ENCODE data around the gene COX7A2L. TPM values are rescaled to one million over a fixed set of nuclear protein-coding genes. Genes with fewer than 3 reads are reported as not detected.
"Not testable (repeated sequence)": the region's sequence is repeated elsewhere in the genome, so short reads cannot be mapped to it uniquely, and the experiment has no call there.

The COX7A2L gene
- total RNA-seq, result 100 to 1,000 TPM in 3 of 4 donors, 10 to 100 TPM in 1; 85.3 to 131 (median 113) TPM

- H3K4me3 ChIP-seq, result peak within 1 kb of the TSS; percentile 74 to 95
- H3K27me3 ChIP-seq, result no peaks in the 10 kb centered on the region
- peaks cover 0 to 3% of the 10 kb centered on the region in 2 donors for H3K36me3 ChIP-seq
- 0% methylated on average over 3 to 6 of the region's 61 CpGs for WGBS, 2 donors (ENCODE audit: low coverage in 1 of 2)
- peak within 1 kb of the TSS; percentile 58 to 95 (median 90) for H3K27ac ChIP-seq
- ATAC-seq, result peak; percentile 99
- TF ChIP-seq EP300 (IDR thresholded peaks at IDR 0.05) (no peak), CTCF (IDR thresholded peaks at IDR 0.05) (peak in 2 of 4 experiments; percentile 22 to 53), POLR2AphosphoS5 (IDR thresholded peaks at IDR 0.05) (peak; percentile 76), POLR2A (IDR thresholded peaks at IDR 0.05) (peak; percentile 53 to 55)
- no peaks in the 10 kb centered on the region for H3K9me3 ChIP-seq
- peaks cover 0 to 50% (median 14%) of the 10 kb centered on the region in 3 donors for H3K4me1 ChIP-seq
These were observed at the start of gene COX7A2L for GRCh38 chr2:42360890-42361727. Gene COX7A2L, minus strand, starts transcription at chr2:42361217. Its CDS starts 56 bp downstream, at chr2:42361161.

- Histone ChIP-seq H3K27ac (no peak overlapping the region), H3K27me3 (peaks cover 8% of the 10 kb centered on the region), H3K36me3 (no peaks in the 10 kb centered on the region), H3K4me1 (no peaks in the 10 kb centered on the region), H3K4me3 (no peak overlapping the region), H3K9me3 (no peaks in the 10 kb centered on the region)
- no peak for TF ChIP-seq POLR2A (IDR thresholded peaks at IDR 0.05)
- TF ChIP-seq POLR2AphosphoS5 (IDR thresholded peaks at IDR 0.05), result no peak
- no peak for TF ChIP-seq EP300 (IDR thresholded peaks at IDR 0.05)
- no peak for TF ChIP-seq CTCF (IDR thresholded peaks at IDR 0.05)
- no peak for ATAC-seq
- WGBS, 2 donors (ENCODE audit: low coverage in 1 of 2), result no CpG with 5 or more reads among the region's 8 CpGs
These were observed 47.0 kb upstream of the COX7A2L start for GRCh38 chr2:42408009-42408408.

- no peak for ATAC-seq
- no peaks in the 10 kb centered on the region for H3K4me1 ChIP-seq
- H3K9me3 ChIP-seq, result no peaks in the 10 kb centered on the region
- no peak overlapping the region for H3K27ac ChIP-seq
- WGBS, 2 donors (ENCODE audit: low coverage in 1 of 2), result no CpG with 5 or more reads among the region's 6 CpGs
- no peak overlapping the region for H3K4me3 ChIP-seq
- no peaks in the 10 kb centered on the region for H3K36me3 ChIP-seq
- TF ChIP-seq POLR2A (IDR thresholded peaks at IDR 0.05), result no peak
- no peak for TF ChIP-seq POLR2AphosphoS5 (IDR thresholded peaks at IDR 0.05)
- TF ChIP-seq EP300 (IDR thresholded peaks at IDR 0.05), result no peak
- TF ChIP-seq CTCF (IDR thresholded peaks at IDR 0.05), result no peak
- H3K27me3 ChIP-seq, result peaks cover 8% of the 10 kb centered on the region
These were observed 46.5 kb upstream of the COX7A2L start for GRCh38 chr2:42407476-42407875.

- WGBS, 2 donors (ENCODE audit: low coverage in 1 of 2), result 48 to 86% methylated on average over 1 to 3 of the region's 4 CpGs
- no peak for ATAC-seq
- Histone ChIP-seq H3K9me3 (no peaks in the 10 kb centered on the region), H3K27ac (no peak overlapping the region), H3K27me3 (peaks cover 8% of the 10 kb centered on the region), H3K4me1 (no peaks in the 10 kb centered on the region), H3K4me3 (no peak overlapping the region), H3K36me3 (no peaks in the 10 kb centered on the region)
- TF ChIP-seq POLR2AphosphoS5 (IDR thresholded peaks at IDR 0.05) (no peak), POLR2A (IDR thresholded peaks at IDR 0.05) (no peak), CTCF (IDR thresholded peaks at IDR 0.05) (no peak), EP300 (IDR thresholded peaks at IDR 0.05) (no peak)
These were observed 43.7 kb upstream of the COX7A2L start for GRCh38 chr2:42404676-42405075.

- Histone ChIP-seq H3K4me3 (no peak overlapping the region), H3K36me3 (no peaks in the 10 kb centered on the region), H3K27me3 (no peaks in the 10 kb centered on the region), H3K4me1 (no peaks in the 10 kb centered on the region), H3K27ac (no peak overlapping the region), H3K9me3 (no peaks in the 10 kb centered on the region)
- 82 to 100% methylated on average over 6 of the region's 6 CpGs for WGBS, 2 donors (ENCODE audit: low coverage in 1 of 2)
- ATAC-seq, result no peak
- TF ChIP-seq CTCF (IDR thresholded peaks at IDR 0.05) (no peak), POLR2AphosphoS5 (IDR thresholded peaks at IDR 0.05) (no peak), POLR2A (IDR thresholded peaks at IDR 0.05) (no peak), EP300 (IDR thresholded peaks at IDR 0.05) (no peak)
These were observed 40.8 kb upstream of the COX7A2L start for GRCh38 chr2:42401773-42402172.

- H3K4me1 ChIP-seq, H3K9me3 ChIP-seq, H3K27ac ChIP-seq, ATAC-seq, H3K36me3 ChIP-seq, H3K27me3 ChIP-seq, H3K4me3 ChIP-seq: not testable (repeated sequence)
- WGBS, 2 donors (ENCODE audit: low coverage in 1 of 2), result 100% methylated on average over 4 of the region's 11 CpGs; no CpG with 5 or more reads in 1 of the 2 donors
These were observed 37.0 kb upstream of the COX7A2L start for GRCh38 chr2:42398052-42398451.

- H3K9me3 ChIP-seq, H3K4me1 ChIP-seq, H3K36me3 ChIP-seq, H3K4me3 ChIP-seq, H3K27ac ChIP-seq, H3K27me3 ChIP-seq, ATAC-seq: not testable (repeated sequence)
- 98 to 100% methylated on average over 3 of the region's 3 CpGs for WGBS, 2 donors (ENCODE audit: low coverage in 1 of 2)
These were observed 32.3 kb upstream of the COX7A2L start for GRCh38 chr2:42393320-42393719.

Data from gastroesophageal sphincter (tissue), 4 donors.